Vagina (tissue), 2 donors: Measurements from ENCODE around the gene PTPN1. TPM values are rescaled to one million over a fixed set of nuclear protein-coding genes. Genes with fewer than 3 reads are reported as not detected.

Experiments
- DNase-seq, 2 donors: peaks; one replicate each; pipeline ENCODE4 v3.0.0-alpha.2; 2017; ENCODE audit errors: extremely low spot score in 2 of 2
- H3K27ac ChIP-seq: fragments of 200-600 bp; sonication (generic); one replicate; pipeline ENCODE4 v1.5.1; 2019
- H3K27me3 ChIP-seq: fragments of 200-600 bp; sonication (generic); one replicate; pipeline ENCODE4 v1.5.1; 2019
- H3K36me3 ChIP-seq, 2 donors: fragments of 200-600 bp; sonication (generic); one replicate each; pipeline ENCODE4 v1.5.1; 2017 to 2019
- H3K4me1 ChIP-seq: fragments of 200-600 bp; sonication (generic); one replicate; pipeline ENCODE4 v1.5.1; 2019
- H3K4me3 ChIP-seq, 2 donors: fragments of 200-600 bp; sonication (generic); 1 replicate in 1 of 2; 2 replicates in 1 of 2; pipeline ENCODE4 v1.5.1; 2016 to 2019
- H3K9me3 ChIP-seq: fragments of 200-600 bp; sonication (generic); one replicate; pipeline ENCODE4 v1.5.1; 2019
- CTCF ChIP-seq, 3 experiments: fragments of 450-650 bp in 2 of 3; fragments of 200-600 bp in 1 of 3; sonication (generic) in 1 of 3; IDR thresholded peaks; one replicate each; pipeline ENCODE4 v1.5.1; 2017 to 2019; ENCODE audit warnings: antibody characterized with exemption in 3 of 3, mild to moderate bottlenecking in 2 of 3, moderate library complexity in 2 of 3
- POLR2A ChIP-seq, 2 donors: fragments of 450-650 bp; IDR thresholded peaks; one replicate each; pipeline ENCODE4 v1.6.1; 2017; ENCODE audit warnings: antibody characterized with exemption in 2 of 2, mild to moderate bottlenecking in 2 of 2, moderate library complexity in 2 of 2
- POLR2AphosphoS5 ChIP-seq, 2 donors: sonication (generic); formaldehyde crosslinking; IDR thresholded peaks; one replicate each; pipeline ENCODE4 v1.9.0; 2017; ENCODE audit warnings: antibody characterized with exemption in 2 of 2, mild to moderate bottlenecking in 2 of 2, low read depth in 1 of 2; ENCODE audit not compliant: insufficient read depth in 1 of 2
- intact Hi-C: fragments of 100-400 bp; cut with DNase I; formaldehyde crosslinking; loops from one replicate; pipeline ENCODE4 v1.15.1; 2023
- total RNA-seq: library from RNA; depleted of rRNA; stranded (reverse); fragments of >200 nt; gene quantifications from one replicate; pipeline ENCODE4 v1.2.3, GENCODE V29; 2016

PTPN1 gene
- total RNA-seq, 1 donor from 2014 or later = 25.3 TPM

- DNase-seq = no peak
- intact Hi-C loops = loop anchor here (2.0 kb wide), 1 partner anchor 400 kb away; no protein-coding TSS in a partner anchor
- TF ChIP-seq POLR2AphosphoS5 (IDR thresholded peaks at IDR 0.05; ENCODE audit: insufficient read depth in 1 of 2, low read depth in 1 of 2) = no peak
- TF ChIP-seq POLR2A (IDR thresholded peaks at IDR 0.05) = no peak
- TF ChIP-seq CTCF (IDR thresholded peaks at IDR 0.05) = no peak
Observed at GRCh38 chr20:50582591-50583234, 72.5 kb downstream of the PTPN1 start.

DNA sequence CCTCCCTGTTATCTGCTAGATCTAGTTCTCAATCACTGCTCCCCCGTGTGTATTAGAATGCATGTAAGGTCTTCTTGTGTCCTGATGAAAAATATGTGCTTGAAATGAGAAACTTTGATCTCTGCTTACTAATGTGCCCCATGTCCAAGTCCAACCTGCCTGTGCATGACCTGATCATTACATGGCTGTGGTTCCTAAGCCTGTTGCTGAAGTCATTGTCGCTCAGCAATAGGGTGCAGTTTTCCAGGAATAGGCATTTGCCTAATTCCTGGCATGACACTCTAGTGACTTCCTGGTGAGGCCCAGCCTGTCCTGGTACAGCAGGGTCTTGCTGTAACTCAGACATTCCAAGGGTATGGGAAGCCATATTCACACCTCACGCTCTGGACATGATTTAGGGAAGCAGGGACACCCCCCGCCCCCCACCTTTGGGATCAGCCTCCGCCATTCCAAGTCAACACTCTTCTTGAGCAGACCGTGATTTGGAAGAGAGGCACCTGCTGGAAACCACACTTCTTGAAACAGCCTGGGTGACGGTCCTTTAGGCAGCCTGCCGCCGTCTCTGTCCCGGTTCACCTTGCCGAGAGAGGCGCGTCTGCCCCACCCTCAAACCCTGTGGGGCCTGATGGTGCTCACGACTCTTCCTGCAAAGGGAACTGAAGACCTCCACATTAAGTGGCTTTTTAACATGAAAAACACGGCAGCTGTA is 73.4 kb downstream of the PTPN1 start:
- Histone ChIP-seq H3K36me3 (peaks cover 4 to 80% of the 10 kb centered on the region in 2 donors), H3K9me3 (no peaks in the 10 kb centered on the region), H3K27ac (peak overlapping the region; percentile 46), H3K4me1 (peaks cover 21% of the 10 kb centered on the region), H3K27me3 (no peaks in the 10 kb centered on the region), H3K4me3 (no peak overlapping the region)
- TF ChIP-seq CTCF (IDR thresholded peaks at IDR 0.05) (no peak), POLR2AphosphoS5 (IDR thresholded peaks at IDR 0.05; ENCODE audit: insufficient read depth in 1 of 2, low read depth in 1 of 2) (no peak), POLR2A (IDR thresholded peaks at IDR 0.05) (no peak)
- intact Hi-C loops = loop anchor here (2.0 kb wide), 1 partner anchor 401 kb away; no protein-coding TSS in a partner anchor
- DNase-seq = no peak

More at GRCh38 chr20:50582591-50583234, 72.5 kb downstream of the PTPN1 start:
- H3K9me3 ChIP-seq = no peaks in the 10 kb centered on the region
- H3K4me1 ChIP-seq = peaks cover 15% of the 10 kb centered on the region
- H3K27ac ChIP-seq = peak overlapping the region; percentile 36
- H3K27me3 ChIP-seq = no peaks in the 10 kb centered on the region
- no peak overlapping the region for H3K4me3 ChIP-seq
- H3K36me3 ChIP-seq = peaks cover 4 to 86% of the 10 kb centered on the region in 2 donors

- no peaks in the 10 kb centered on the region for H3K27me3 ChIP-seq
- intact Hi-C loops = no loop called here
- peaks cover 2 to 69% of the 10 kb centered on the region in 2 donors for H3K36me3 ChIP-seq
- no peak overlapping the region for H3K4me3 ChIP-seq
- no peaks in the 10 kb centered on the region for H3K9me3 ChIP-seq
- DNase-seq = no peak
- peak overlapping the region; percentile 46 for H3K27ac ChIP-seq
- H3K4me1 ChIP-seq = peaks cover 21% of the 10 kb centered on the region
- TF ChIP-seq POLR2A (IDR thresholded peaks at IDR 0.05) (no peak), POLR2AphosphoS5 (IDR thresholded peaks at IDR 0.05; ENCODE audit: insufficient read depth in 1 of 2, low read depth in 1 of 2) (no peak), CTCF (IDR thresholded peaks at IDR 0.05) (no peak)
Observed at GRCh38 chr20:50584687-50585086, 74.5 kb downstream of the PTPN1 start.

- Histone ChIP-seq H3K27me3 (no peaks in the 10 kb centered on the region), H3K4me3 (no peak overlapping the region), H3K4me1 (peaks cover 21% of the 10 kb centered on the region), H3K9me3 (no peaks in the 10 kb centered on the region), H3K36me3 (peaks cover 0 to 64% of the 10 kb centered on the region in 2 donors), H3K27ac (peak overlapping the region; percentile 46)
- TF ChIP-seq POLR2A (IDR thresholded peaks at IDR 0.05) = no peak
- no peak for TF ChIP-seq POLR2AphosphoS5 (IDR thresholded peaks at IDR 0.05; ENCODE audit: insufficient read depth in 1 of 2, low read depth in 1 of 2)
- TF ChIP-seq CTCF (IDR thresholded peaks at IDR 0.05) = no peak
- no peak for DNase-seq
- intact Hi-C loops = no loop called here
Observed at GRCh38 chr20:50585214-50585613, 75.0 kb downstream of the PTPN1 start.

DNA sequence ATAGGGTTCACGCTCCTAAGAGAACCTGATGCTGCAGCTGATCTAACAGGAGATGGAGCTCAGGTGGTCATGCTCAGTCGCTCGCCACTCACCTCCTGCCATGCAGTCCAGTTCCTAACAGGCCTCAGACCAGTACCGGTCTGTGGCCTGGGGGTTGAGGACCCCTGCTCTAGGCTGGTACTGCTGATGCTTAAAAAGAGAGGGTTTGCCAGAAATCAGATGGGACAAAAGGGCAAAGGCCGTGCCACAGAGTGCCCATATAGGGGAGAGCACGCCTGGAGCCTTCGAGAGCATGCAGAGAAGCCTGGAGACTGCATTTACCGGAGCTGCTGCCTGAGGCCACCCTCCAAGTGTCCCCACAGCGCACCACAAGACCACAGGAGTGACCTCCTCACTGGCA is 75.5 kb downstream of the PTPN1 start:
- Histone ChIP-seq H3K27ac (peak overlapping the region; percentile 46), H3K4me1 (peaks cover 21% of the 10 kb centered on the region), H3K9me3 (no peaks in the 10 kb centered on the region), H3K36me3 (peaks cover 0 to 60% of the 10 kb centered on the region in 2 donors), H3K27me3 (no peaks in the 10 kb centered on the region), H3K4me3 (no peak overlapping the region)
- DNase-seq = no peak
- no peak for TF ChIP-seq POLR2A (IDR thresholded peaks at IDR 0.05)
- TF ChIP-seq POLR2AphosphoS5 (IDR thresholded peaks at IDR 0.05; ENCODE audit: insufficient read depth in 1 of 2, low read depth in 1 of 2) = no peak
- no peak for TF ChIP-seq CTCF (IDR thresholded peaks at IDR 0.05)
- intact Hi-C loops = no loop called here
